HEK293 (cell line): ENCODE measurements around the gene SLC39A11.

Experiments used
- CTCF ChIP-seq: fragments of 450-650 bp; formaldehyde crosslinking; IDR thresholded peaks from 2 replicates; pipeline ENCODE4 v1.5.1; 2016; ENCODE audit warnings: missing biosample characterization, missing genetic modification characterization
- ZBTB21 ChIP-seq: fragments of 450-650 bp; formaldehyde crosslinking; IDR thresholded peaks from 2 replicates; pipeline ENCODE4 v1.5.1; 2017; ENCODE audit warnings: missing biosample characterization, missing genetic modification characterization
- ZNF350 ChIP-seq: fragments of 450-650 bp; formaldehyde crosslinking; IDR thresholded peaks from 2 replicates; pipeline ENCODE4 v1.5.0; 2017; ENCODE audit warnings: missing biosample characterization, mild to moderate bottlenecking, missing genetic modification characterization

- TF ChIP-seq ZNF350 (tag by site-specific recombination) (no peak), CTCF (no peak), ZBTB21 (no peak)
These were observed 117.8 kb downstream of the SLC39A11 start for GRCh38 chr17:72974605-72975232.
